ENCODE data around the gene ACBD4.

GRCh38 chr17:45103269-45103795 is 32.2 kb upstream of the ACBD4 start:
- TF ChIP-seq CTCF (IDR thresholded peaks at IDR 0.05): no peak
- TF ChIP-seq POLR2A (IDR thresholded peaks at IDR 0.05): no peak
